NCI-H748 (cell line): Measurements from ENCODE around the gene CCDC93.
"Not testable (repeated sequence)": the region's sequence is repeated elsewhere in the genome, so short reads cannot be mapped to it uniquely, and the experiment has no call there.

Experiments used
- DNase-seq: peaks from one replicate; lab custom pipeline; 2025; ENCODE audit not compliant: unreplicated experiment; lab: John Stamatoyannopoulos, UW

Gene CCDC93

DNA sequence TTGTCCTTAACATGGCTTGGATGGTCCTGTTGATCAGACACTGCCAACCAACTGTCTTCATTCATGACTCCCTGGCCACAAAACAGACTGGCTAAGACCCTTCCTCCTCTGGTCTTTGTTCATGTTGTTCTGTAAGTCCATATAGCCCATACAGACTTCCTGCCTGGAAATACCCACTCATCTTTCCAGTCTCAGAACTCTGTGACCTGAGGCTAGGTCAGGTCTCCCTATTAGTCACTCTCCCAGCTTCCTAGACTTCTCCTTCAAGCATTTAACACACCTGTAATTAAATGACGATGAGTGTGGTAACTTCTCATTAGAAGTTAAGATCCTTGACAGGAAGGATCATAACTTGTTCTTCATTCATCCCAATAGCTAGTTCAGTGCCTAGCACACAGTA lies 56.3 kb downstream of the CCDC93 start:
- no peak for DNase-seq

DNA sequence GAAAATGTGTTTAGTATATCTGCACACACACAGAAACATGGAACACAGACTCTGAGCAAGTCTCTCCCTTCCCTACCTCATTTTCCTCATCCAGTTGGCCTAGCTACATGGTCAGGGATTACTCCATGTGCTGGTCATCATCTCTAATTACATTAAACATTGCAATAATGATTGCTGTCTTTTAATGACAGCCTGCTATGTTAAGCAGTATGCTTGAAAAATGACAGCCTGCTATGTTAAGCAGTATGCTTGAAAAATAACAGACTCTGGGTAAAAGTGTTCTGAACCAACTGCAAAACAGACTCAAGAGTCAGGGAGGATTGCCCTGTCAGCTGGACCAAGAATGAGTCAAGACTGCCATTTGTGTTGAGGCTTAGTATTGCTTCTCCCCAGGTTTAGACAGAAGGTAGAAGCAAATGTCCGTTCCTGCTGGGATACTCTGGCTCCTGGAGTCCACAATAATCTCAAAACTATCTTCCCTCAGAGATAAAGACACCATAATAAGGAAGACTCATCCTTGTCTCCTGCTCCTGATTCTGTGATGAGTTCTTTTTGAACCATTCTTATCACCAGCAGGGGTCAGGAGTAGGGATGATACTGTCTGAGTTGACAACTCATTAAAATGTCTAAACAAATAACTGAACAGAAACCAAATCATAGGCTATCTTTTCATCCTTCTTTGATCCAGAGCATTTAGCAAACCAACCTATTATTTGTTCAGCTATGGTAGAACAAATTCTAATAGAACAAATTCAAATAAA lies 57.7 kb downstream of the CCDC93 start:
- no peak for DNase-seq

DNA sequence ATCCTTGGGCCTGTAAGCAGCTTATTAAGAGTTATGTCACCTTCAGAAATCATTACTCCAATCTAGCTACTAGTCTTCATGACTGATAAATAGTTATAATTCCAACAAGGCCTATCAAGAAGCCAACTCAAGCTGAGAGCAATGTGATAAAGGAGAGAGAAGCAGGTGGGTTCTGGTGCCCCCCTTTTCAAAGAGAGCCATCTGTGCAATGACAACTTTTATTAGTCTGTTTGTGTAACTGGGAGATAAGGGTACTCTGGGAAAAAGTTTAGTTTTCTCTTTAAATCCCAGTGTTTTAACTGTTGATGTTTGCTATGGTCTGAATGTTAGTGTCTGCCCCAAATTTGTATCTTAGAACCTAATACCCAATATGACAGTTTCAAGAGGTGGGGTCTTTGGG lies 60.6 kb downstream of the CCDC93 start:
- no peak for DNase-seq

DNA sequence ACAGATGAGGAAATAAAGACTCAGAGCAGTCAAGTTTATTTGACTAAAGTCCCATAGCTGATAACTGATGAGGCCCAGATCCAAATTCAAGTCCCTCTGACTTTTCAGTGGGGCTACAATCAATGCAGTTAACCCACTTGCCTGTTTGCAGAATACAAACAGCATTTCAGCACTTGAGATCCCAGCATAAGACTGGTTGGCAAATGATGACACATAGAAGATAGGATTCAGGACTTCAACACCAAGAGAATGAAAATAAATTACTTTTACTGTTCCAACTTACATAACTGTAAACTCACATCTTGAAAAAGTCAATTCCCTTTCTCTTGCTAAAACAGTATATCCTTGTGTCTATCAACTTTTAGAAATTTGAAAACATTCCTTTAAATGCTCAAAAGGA lies 61.2 kb downstream of the CCDC93 start:
- DNase-seq, result no peak

DNA sequence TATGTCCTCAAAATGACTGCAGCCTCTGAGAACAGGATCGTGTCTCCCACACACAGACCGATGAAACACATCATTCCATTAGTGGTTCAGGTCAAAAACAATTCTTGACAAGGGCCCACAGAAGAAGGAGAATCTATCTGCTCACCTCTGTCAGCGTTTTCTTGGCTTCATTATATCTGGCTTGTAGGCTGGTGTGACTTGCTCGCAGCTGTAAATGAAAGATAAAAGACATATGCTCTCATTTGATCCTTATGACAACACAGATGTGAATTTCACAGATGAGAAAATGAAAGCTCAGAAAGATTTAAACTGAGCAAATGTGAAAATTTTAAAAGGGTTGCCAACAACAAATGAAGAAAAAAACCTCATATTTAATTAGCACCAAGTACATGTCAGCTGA lies 61.6 kb downstream of the CCDC93 start:
- no peak for DNase-seq

DNA sequence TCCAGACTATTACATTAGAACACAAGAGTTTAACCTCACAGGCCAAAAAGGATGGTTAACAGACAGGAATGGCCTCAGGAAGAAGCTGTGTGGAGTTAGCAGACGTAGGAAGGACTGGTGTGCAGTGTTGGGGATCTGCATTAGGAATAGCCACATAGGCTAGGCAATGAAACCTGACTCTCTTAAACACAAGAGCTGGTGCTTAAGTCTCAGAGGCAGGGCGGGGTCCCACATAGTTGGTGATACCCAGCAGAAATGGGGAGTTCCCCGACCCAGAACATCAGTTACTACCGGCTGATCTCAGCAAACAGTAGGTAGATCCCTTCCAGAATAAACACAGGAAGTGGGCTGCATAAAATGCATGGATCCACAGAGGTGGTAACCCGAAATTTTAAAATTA lies 64.1 kb downstream of the CCDC93 start:
- DNase-seq, result no peak

DNA sequence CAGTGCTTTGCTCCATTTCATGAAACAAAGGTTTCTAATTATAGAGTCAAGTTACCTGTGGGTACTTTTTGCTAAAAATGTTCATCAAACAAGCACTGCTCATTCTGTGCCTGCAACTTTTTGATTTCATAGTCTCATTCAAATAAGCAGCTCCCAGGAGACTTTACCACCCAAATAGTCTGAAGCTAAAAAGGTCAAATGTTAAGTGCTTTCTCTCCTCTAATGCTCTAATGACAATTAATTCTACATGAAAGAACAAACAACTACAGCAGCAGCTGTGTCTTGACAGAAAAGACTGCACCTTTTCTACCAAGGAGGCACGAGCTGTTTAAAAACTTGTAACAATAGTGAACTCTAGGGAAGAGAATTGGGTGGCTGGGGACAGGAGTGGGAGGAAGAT lies 65.3 kb downstream of the CCDC93 start:
- DNase-seq, result peak; percentile 9

DNA sequence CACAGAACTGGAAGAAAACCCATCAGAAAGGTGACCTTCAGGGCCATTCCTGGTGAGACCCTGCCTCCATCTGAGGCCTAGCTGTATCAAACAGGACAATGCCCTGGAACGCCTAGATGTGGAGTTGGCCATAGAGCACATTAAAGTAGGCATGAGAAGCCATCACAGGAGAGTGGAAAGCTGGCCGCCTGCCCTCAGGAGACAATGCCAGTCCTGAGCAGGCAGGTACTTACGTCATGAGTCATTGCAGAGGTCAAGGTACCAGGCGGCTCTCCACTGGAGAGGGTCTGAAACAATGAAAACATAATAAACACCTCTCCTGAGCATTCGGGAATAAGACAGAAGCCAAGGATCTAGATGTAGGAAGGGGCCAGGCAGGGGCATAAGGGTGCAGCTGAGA lies 68.6 kb downstream of the CCDC93 start:
- no peak for DNase-seq

DNA sequence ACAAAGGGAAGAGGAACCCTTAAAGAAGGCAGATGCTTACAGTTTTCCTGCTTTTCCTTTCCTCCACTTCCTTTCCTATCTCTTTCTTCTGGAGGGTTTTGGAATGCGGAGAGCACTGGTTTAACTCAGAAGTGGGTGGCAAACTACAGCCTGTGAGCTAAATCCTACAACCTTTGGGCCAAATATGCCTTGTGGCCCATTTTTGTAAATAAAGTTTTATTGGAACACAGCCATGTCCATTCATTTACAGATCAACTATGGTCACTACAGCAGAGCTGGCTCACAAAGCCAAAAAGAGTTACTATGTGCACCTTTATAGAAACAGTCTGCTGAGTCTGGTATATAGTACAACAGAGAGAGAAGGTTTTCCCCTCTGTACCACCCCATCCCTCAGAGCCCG lies 69.1 kb downstream of the CCDC93 start:
- no peak for DNase-seq

DNA sequence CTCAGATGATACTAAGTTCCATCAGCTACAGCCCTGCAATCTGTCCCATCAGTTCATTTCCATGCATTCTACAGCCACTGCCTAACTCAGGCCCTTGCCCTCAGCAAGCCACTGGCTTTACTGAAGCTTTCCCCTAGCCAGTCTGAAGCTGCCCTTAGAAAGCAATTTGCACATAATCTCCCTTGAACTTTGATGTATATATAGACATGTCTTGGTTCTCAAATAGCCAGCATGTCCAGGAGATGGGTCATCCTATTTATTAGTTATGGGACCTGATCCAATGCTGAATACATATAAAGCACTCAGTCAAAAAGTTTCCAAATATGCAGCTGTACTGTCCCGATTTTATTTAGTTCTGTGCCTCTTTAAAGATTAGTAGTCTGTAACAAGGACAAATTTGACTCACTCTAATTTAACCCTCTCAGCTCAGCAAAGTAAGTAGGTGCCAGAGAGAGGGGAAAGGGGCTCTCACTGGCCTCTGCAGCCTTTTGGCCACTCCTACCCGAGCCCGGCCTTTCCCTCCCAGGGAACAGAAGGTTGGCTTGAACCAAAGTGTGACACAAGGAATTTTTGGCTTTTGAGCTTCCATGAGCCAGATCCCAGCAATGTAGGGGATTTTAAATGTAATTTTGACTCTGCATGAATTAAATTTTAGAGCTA lies 70.7 kb downstream of the CCDC93 start:
- DNase-seq, result no peak

DNA sequence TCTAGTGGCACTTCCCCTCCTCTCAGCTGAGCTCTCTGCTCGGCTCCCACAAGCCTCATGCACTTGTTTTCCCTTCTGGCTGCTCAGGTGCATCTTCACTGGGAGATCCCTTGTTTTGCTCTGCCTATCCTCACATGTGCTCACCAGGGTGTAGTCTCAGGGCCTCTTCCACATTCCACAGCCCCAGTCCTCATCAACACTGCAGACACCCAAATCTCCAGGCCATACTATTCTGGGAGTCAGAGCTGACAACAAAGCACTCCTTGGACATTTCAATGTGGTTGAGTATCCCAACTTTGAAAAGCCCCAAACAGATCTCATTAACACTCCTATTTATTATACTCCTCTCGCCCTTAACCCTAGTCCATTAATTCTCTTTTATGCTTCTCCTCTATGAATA lies 71.3 kb downstream of the CCDC93 start:
- DNase-seq, result no peak

DNA sequence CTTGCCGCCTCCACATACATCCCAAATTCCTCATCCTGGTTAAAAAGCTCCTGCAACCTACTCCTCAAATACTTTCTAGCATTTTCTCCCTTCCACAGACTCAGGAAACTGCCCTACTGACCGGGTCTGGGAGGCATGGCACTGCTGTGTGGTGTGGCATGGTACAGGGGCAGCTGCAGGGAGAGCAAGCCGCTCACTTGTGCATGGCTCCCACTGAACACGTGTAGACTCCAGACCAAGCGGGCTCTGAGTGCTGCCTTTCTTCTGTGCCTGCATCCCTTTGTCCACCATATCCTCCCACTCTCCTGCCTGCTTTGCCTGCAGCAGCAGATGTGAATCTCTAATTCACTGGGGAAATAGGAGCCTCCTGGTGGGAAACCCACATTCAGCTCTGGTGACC lies 72.2 kb downstream of the CCDC93 start:
- no peak for DNase-seq

DNA sequence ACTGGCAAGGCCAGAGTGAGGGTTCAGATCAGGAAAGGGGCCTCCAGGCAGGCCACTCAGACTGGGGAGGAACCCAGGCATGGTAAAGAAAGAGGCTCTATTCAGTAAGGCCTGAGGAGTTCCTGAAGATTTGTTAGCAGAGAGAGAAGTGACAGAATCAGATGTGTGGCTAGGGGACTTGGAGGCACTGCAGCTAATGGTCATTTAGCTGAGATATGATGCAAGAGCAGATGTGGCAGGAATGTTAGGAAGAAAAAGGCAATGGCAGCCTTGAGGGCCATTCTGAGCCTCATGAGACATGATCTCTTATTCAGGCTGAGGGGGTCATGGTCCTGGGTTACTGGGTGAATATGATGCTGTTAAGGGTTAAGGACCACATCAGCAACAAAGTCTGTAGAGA lies 73.4 kb downstream of the CCDC93 start:
- no peak for DNase-seq

DNA sequence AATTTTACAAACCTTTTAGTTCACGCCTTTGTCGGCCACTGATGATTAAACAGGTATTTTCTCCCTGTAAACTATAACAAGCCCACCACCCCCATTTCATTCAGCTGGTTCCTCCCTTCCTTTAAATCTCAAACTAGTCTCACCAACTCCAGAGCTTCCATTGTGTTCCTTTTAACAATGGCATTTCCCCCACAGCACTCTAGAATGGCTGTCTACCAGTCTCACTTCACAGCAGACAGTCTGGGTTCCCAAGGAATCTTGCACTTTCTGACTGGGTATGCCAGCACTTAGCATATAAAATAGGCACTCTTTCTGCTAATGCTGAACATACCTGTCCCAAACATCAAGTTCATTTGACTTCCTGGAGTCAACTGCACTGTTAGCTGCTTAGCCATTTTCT lies 75.3 kb downstream of the CCDC93 start:
- DNase-seq, result no peak

DNA sequence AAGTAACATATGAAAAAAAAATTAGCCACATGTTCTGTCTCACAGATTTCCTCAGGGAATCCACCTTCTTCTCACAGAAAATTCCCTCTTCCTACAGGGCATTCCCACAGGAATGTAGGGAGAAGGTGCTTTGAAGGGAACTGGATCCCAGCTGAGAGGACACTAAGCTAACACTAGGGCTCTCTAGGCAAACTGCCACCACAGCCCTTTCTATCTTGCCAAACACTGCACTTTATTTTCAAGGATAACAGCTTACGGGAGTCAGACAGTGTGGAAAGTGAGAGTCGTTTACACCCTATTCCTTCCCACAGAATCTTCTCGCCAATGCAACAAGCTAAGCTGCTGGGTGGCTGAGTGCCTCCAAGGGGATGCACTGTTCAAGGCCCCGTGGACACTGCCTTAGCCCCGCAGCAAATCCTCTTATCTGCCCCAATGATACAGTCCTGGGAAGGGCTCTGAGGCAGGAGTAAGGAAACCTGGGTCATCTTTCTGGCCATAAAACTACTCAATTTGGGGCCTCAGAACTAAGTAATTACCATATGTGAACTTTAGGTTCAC lies 76.9 kb downstream of the CCDC93 start:
- no peak for DNase-seq

DNA sequence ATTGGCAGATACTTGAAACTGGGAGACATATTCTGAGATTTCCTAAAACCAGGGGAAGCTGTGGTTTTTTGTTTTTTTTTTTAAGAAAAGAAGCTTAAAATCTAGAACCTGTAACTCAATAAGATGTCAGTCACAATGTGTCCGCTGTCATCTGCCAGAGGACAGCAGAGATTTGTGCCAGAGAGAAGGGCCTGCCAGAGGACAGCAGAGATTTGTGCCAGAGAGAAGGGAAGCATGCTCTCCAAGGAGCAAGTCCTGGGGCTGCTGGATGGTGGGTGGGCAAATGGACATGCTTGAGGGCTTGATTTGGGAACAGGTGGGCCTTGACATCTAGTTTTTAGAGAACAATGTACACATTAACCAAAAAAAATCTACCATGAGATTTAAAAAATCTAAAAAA lies 77.9 kb downstream of the CCDC93 start:
- no peak for DNase-seq

DNA sequence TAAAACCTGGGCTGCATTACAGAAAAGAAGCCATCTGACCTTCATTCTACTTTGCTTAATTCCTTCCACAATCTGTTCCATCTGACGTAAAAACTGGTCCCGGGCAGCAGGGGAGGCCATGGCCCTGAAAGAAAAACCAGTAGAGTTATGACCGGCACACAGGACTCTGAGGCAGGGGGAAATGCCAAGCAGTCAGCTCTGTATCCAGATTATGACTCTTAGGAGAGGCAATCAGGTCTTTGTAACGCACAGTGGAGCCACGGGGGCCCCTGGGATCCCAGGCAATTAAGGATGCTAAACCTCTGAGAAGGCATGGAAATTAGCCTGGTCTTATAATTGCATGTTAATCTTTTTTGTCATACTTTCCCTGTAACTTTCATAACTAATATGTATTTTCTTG lies 78.4 kb downstream of the CCDC93 start:
- DNase-seq, result no peak

DNA sequence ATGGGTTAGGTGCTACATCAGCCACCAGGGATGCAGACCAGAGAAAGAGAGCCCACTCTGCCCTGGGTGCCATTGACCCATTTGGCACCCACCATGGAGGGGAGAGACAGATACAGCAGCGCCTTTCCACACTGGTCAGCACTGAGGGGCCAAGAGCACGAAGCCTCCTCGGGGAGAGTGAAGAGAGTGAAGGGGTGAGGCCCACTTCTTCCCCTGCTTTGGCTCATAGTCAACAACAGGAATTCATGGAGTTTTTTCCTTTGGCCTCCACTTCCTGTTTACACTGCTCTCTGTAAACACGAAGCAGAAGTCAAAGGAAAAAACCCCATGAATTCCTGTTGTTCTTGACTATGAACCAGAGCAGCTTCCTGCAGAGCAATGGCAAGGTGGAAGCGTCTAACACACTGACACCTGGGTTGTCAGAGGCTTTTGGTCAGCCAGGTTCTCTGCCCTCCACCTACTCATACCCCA lies 80.0 kb downstream of the CCDC93 start:
- DNase-seq, result no peak

DNA sequence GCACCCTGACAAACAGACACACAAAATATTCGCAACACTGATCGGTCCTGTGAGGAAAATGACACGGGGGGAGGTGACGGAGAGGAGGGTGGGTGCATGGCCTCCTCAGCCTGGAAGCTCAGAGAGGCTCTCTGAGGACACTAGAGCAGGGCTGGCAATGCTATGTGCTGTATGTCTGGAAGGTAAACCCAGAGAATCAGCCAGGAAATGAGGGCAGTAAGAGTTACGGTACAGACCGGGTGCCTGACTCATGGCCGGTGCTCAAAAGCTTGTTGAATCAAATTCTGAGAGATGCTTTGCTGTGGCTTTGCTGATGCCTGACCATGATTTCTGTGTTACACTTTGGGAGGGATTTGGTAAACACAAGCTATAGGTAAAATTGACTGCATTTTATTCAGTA lies 81.9 kb downstream of the CCDC93 start:
- no peak for DNase-seq

DNA sequence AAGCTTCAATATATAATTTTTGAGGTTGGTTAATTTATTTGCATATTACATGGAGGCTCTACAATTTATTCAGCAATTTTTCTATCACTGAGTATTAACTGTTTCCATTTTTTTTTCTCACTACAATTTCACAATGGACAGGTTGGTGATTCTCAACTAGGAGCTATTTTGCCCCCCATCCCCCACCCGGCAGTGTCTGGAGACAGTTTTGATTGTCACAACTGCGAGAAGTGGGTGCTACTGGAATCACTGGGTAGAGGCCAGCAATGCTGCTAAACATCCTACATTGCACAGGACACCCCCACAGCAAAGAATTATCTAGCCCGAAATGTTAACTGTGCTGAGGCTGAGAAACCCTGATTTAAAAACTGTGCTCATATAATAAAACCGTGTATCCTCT lies 82.6 kb downstream of the CCDC93 start:
- no peak for DNase-seq

DNA sequence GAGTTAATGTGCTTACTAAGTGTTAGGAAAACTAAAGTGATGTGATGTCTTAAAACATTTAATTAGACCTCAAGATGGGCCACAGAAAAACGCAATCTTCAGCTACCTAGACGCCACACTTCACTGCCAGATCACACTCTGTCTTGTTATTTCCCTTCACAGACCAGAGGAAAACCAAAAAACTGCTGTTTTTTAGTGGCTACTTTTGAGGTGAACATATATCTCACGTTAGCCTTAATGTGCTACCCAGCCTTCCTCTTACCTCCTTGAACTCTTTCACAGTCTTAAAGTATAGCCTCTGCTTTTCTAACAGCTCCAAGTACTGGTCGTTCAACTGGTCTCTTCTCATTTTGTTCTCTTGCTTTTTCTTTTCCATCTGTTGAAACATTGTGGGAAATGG lies 83.1 kb downstream of the CCDC93 start:
- no peak for DNase-seq

DNA sequence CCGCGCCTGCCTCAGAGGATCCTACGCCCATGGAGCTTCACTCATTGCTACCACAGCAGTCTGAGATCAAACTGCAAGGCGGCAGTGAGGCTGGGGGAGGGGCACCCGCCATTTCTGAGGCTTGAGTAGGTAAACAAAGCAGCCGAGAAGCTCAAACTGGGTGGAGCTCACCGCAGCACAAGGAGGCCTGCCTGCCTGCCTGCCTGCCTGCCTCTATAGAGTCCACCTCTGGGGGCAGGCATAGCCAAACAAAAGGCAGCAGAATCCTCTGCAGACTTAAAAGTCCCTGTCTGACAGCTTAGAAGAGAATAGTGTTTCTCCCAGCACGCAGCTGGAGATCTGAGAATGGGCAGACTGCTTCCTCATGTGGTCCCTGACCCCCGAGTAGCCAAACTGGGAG lies 90.4 kb downstream of the CCDC93 start:
- not testable (repeated sequence) for DNase-seq

DNA sequence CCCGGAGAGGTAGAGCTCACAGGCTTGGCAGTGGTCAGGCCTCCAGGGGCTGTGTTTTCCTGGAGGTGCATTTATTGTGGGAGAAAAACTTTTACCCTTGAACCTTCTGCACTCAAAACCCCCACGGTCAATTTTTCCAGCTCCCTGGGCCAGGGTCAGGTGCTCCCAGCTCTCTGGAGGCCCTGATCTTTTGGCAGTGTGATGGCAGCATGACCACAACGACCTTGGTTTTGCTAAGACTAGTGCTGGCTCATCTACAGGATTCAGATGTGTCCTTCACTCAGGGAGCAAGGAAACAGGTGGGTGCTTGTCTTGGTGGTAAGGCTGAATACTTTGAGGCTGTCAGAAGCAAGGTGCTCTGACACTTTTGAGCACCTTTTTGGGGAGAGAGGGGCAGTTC lies 92.3 kb downstream of the CCDC93 start:
- DNase-seq, result no peak
